Measurements from ENCODE around the gene ZC3H12D.

The ZC3H12D gene

GRCh38 chr6:149405823-149406765 is 78.7 kb downstream of the ZC3H12D start:
- DNase-seq: no peak

- DNase-seq: no peak
These were observed 81.3 kb downstream of the ZC3H12D start for GRCh38 chr6:149403534-149403933.

GRCh38 chr6:149400050-149400449 is 84.8 kb downstream of the ZC3H12D start, which contains the start of gene SUMO4:
SUMO4 (plus strand) TSS chr6:149400262; CDS start chr6:149400392, 130 bp downstream.
- no peak for DNase-seq

GRCh38 chr6:149397384-149397783 is 87.4 kb downstream of the ZC3H12D start:
- no peak for DNase-seq

Data from activated naive CD4-positive, alpha-beta T cell (primary cell).